Stimulated activated CD4-positive, alpha-beta T cell treated with anti-CD3 and anti-CD28 coated beads, Interleukin-4, amount 100 ng/mL, for 48 hours (primary cell): ENCODE data around the gene HOXC10.

Source experiments
- DNase-seq, 2 donors: peaks; one replicate each; pipeline ENCODE4 v3.0.0-alpha.2; 2020; ENCODE audit warnings: low read depth in 2 of 2

The HOXC10 gene

DNA sequence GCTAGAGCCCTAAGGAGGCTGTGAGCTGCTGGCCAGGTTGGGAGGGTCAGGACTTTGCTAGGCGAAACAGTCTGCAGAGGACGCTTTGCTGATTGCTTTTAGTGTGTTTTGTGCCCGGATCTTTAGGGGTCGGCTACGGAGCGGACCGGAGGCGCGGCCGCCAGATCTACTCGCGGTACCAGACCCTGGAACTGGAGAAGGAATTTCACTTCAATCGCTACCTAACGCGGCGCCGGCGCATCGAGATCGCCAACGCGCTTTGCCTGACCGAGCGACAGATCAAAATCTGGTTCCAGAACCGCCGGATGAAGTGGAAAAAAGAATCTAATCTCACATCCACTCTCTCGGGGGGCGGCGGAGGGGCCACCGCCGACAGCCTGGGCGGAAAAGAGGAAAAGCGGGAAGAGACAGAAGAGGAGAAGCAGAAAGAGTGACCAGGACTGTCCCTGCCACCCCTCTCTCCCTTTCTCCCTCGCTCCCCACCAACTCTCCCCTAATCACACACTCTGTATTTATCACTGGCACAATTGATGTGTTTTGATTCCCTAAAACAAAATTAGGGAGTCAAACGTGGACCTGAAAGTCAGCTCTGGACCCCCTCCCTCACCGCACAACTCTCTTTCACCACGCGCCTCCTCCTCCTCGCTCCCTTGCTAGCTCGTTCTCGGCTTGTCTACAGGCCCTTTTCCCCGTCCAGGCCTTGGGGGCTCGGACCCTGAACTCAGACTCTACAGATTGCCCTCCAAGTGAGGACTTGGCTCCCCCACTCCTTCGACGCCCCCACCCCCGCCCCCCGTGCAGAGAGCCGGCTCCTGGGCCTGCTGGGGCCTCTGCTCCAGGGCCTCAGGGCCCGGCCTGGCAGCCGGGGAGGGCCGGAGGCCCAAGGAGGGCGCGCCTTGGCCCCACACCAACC lies 44.8 kb downstream of the HOXC10 start:
- DNase-seq = no peak

DNA sequence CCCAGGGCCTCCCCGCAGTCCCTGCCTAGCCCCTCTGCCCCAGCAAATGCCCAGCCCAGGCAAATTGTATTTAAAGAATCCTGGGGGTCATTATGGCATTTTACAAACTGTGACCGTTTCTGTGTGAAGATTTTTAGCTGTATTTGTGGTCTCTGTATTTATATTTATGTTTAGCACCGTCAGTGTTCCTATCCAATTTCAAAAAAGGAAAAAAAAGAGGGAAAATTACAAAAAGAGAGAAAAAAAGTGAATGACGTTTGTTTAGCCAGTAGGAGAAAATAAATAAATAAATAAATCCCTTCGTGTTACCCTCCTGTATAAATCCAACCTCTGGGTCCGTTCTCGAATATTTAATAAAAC lies 45.5 kb downstream of the HOXC10 start:
- no peak for DNase-seq

DNA sequence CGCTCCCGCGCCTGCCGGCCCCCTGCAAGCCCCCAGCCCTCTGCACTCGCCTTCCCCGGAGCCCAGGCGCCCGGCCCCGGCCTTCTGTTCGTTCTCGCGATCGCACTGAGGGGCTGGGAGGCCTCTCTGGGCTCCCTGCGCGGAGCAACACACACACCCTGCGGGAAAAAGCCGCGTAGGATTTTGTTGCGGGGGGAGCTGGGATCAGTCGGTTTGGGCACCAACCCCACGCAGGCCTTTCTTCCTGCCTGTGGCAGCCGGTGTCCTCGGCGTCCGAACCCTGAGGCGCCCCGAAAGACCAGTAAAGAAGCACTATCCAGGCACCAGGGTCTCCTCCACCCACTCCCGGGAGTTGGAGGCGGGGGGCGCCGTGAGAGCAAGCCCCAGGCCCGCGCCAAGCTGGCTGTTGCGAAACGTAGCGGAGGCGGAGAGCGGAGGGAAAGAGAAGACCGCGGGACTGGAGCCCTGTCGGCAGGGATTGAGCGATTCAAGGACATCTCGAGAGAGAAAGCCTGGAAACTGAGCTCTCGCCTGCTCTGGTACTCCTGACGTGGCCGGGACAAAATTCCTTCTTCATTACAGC lies 46.0 kb downstream of the HOXC10 start:
- DNase-seq = no peak

DNA sequence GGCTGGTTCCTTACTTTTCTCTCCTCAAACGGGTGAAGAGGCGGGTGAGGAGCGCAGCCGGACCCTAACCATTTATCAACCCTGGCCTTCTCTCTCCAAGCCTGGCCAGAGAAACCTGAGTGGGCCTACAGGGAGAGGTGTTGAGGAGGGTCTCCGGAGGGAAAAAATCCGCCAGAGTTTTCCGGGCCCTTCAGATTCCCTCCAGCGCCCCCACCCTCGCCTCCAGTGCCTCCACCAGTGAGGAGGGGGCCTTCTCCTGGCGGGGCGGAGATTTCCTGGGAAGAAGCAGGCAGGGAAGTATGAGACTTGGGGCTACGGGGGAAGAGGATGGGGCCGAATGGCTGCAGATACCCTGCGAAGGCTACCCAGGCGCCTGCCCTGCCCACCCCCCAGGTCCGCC lies 46.5 kb downstream of the HOXC10 start:
- DNase-seq = no peak

DNA sequence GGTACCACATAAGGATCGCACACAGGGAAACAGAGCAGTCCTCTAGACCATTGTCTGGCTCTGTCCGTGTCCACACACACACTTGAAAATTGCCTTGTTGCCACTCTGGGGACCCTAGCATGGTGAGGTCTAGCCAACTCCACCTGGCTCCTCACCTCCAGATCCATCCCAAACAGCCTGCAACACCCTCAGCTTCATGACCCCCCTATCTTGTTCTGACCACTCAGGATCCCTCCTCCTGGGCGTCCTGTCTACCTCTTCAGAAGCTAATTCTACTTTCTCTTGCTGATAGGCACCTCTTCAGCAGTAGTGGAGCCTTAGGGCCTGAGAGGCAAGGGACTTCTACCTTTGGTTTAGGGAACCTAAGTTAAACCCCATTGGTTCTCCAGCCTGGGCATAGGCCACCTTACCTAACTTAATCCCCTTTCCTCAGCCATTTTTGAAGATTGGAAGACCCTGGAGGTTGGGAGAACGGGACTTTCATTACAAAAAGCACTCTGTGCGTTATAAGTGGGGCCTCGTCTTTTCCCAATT lies 47.2 kb downstream of the HOXC10 start:
- no peak for DNase-seq

DNA sequence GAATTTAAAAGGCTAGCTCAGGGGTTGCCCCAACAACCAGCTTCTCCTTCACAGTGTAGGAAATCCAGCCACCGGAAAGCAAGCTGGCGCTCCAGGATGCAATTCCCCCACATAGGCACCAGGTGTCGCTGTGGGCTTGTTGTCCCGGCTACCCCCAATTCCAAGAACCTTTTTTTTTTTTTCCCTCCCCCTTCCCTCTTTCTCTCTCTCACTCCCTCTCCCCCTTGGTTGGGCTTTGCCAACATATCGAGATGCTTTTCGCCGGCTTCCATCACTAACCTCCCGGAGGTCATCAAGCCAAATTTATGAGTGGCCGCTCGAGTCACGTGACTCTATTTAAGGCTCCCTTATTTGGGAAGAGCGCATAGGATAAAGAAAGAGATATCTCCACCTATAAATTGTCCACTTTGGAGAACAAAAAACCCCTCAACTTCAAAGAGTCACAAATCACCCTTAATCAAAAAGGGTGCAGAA lies 47.7 kb downstream of the HOXC10 start, which contains the start of gene HOXC5:
HOXC5 (plus strand) TSS at position 424 of the 474 bp plus-strand sequence. CDS start 73 bp downstream, outside the sequence.
- DNase-seq = peak; percentile 40 to 51

DNA sequence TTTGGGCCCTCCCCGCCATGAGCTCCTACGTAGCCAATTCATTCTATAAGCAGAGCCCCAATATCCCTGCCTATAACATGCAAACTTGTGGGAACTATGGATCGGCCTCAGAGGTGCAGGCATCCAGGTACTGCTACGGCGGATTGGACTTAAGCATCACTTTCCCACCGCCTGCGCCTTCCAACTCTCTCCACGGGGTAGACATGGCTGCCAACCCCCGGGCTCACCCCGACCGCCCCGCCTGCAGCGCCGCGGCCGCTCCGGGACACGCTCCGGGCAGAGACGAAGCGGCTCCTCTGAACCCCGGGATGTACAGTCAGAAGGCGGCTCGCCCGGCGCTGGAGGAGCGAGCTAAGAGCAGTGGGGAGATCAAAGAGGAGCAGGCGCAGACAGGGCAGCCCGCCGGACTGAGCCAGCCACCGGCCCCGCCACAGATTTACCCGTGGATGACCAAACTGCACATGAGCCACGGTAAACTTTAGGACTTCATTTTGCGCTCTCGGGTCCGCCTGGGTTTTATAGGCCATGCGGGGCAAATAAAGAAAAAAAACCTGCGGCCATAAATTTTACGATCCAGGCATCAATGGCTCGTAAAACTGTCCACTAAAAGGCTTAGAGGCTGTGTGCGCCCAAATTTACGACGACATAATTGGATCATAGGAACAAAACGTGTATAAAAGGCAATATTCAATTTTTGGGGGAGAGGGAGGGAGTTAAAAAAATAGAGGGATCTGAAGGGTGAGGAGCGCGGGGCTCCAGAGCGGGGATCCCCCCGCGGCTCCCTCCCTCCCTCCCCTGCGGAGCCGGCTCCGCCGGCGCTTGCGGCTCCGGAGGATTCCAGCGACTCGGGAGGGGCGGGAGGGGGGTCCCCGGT lies 48.4 kb downstream of the HOXC10 start:
- DNase-seq = no peak

DNA sequence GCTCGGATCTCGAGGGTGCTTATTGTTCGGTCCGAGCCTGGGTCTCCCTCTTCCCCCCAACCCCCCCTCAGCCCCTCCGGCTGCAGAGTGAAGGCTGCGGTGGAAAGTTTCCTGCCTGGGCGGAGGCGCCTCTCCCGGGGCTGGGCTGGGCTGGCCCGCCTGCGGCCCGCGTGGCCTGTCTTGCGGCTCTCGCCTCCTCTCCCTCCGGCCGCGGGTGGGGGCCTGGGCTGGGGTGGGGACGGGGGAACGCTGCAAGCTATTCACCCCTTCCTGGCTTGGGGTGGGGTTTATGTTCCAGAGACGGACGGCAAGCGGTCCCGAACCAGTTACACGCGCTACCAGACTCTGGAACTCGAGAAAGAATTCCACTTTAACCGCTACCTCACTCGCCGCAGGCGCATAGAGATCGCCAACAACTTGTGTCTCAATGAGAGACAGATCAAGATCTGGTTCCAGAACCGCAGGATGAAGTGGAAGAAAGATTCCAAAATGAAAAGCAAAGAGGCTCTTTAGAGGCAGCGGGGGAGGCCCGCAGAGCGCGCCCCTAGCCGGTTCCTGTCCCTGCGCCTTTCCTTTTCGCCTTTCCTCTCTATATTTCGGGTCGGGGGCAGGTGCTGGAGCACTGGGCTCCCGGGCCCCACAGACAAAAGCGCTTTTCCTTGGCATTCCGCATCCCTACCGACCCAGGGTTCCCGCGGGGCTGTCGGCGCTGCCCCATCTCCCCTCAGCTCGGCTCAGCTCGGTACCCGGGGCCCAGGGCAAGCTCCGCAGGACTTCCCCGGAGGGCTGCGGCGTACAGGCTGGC lies 49.2 kb downstream of the HOXC10 start:
- DNase-seq = no peak

DNA sequence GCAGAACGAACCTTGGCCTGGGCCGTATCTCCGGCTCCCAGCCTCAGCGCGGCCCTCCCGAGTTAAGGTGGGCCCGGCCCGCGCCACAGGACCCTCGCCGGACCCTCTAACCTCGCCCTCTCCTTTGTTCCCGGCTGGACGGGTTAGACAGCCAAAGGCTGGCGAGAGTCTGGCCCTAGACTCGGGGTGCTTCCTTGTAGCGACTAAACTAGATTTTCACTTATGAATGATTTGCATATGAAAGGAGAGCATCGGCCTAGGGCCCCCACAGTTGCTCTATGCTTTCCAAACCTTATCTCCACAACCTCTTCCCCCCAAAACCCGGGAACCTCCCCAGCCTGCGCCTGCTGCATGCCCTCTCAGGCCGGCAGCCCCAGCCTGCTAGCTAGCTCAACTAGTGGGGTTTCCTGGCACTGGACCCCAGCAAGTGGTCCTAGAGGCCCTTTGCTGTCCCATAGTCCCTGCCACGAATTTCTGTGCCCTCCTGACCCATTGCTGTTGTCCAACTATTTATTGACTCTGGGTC lies 49.9 kb downstream of the HOXC10 start:
- no peak for DNase-seq

DNA sequence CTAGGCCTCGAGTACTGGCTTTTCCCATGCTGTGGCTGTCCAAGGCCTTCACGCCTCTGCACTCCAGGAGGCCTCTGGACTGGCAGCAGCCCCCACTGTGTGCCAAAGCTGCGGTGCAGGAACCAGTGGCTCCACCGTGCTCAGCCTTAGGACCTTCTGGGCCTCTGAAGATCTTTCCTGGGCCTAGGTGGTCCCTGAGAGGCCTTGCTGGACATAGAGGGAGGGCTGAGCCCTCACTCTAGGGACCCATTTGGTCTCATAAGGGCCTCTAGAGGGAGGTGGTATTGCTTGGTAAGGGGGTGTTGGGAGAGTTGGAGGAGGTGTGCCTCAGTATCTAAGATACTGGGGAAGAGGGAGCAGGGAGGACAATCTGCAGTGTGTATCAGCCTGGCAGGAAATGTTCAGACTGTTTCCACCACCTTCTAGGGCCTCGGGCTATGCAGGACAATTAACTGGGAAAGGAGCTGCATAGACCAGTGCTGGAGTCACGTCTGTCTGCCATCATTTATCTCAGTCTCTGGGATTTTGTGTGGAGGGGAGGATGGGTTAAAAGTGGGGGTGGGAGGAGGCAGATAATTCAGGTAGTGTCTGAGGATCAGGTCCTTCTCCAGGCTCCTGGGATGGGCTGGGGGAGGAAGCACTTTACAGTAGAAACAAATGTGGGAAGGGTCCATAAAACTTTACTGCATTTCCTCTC lies 50.8 kb downstream of the HOXC10 start:
- no peak for DNase-seq

DNA sequence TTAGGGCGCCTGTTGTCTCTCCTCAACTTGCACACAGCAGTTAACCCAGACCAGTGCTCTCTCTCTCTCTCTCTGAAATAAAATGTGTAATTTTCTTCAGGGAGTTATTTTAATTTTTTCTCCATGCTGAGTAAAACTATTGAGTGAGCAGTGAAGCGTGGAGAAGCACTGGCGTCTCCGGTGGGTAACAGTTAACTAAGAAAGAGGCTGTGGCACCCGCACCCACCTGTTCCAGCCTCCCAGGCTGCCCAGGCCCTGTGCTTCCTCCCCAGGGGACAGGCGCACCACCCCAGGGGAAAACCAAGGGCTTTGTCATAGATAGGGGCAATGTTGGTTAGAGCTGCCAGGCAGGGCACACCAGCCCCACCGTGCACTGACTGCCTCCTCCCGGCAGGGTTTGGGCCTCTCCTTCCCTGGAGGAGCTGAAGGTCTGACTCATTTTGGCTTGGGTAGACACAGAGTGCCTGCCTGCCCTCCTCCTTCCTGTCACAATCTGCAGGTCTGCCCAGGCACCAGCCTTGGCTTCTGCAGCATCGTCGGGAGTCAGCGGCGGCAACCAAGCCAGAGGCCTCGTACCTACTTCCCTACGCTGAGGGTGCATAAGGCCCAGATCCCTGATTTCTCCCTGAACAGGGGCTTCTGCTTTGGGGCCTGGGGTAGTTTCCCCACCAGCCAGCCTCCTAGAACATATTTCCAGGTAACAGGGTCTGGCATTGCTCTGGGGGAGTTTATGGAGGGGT lies 51.8 kb downstream of the HOXC10 start:
- no peak for DNase-seq

DNA sequence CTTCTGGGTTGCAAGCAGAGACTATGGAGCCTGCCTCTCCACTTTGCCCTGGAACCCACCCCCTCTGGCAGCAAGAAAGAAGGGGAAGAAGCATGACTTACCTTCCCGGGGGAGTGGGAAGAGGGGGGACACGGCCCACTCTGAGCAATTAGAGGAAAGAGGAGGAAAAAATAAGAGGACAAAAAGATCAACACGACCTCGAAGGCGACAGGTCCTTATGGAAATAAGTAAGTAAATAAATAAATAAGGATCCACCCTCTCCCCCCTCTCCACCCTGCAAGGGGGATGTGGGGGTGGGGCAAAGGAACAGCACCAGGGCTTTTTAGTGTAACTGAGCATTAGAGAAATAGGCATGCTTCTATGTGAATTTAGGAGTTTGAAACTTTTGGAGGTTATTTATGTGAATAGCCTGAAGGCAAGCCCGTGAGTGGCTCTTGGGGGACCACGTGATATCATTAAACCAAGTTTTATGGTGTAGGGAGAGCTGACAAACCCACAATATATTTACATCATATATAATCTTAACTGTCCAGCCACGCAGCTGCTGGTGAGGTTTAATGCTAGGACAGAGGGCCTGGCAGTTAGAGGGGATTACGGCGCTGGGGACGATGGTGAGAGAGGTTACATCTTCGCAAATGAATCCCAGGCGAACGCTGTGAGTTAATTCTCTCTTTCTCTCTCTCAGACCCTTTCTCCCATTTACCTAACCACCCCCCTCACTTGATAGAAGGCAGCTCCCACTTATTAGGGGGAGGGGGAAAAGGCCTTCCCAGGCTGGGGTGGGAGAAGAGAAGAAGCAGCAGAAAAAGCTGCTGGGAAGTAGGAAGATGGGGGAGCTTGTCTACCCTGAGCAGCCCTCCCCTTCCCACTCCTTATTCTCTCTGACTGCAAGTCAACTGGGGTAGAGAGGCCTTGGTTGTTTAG lies 52.7 kb downstream of the HOXC10 start:
- DNase-seq = no peak

DNA sequence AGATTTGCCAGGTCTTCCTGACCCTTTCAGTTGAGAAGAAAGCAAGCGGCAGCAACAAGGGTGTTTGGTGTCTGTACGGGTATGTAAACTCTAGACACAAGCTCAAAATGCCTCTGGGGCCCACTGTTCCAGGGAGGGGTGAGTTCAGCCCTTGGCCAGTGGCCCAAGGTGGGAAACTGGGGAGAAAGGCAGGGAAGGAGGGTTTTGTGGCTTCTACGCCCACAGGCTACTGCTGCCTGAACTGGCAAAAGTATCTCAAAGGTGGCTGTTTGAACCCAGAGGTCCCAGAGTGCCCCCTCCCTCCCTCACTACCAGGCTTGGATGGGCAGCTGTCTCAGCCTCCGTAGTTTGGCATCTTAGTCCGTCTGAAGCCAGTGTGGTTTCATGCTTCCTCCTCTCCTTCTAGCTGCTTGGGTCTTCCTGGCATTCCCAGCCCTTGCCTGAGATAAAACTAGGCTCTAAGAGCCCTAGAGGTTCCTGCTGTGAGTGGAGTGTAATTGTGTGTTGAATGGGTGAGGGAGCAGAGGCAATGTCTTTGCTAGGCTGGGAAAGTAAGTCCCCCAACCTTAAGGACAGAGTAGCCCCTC lies 53.4 kb downstream of the HOXC10 start:
- DNase-seq = no peak

DNA sequence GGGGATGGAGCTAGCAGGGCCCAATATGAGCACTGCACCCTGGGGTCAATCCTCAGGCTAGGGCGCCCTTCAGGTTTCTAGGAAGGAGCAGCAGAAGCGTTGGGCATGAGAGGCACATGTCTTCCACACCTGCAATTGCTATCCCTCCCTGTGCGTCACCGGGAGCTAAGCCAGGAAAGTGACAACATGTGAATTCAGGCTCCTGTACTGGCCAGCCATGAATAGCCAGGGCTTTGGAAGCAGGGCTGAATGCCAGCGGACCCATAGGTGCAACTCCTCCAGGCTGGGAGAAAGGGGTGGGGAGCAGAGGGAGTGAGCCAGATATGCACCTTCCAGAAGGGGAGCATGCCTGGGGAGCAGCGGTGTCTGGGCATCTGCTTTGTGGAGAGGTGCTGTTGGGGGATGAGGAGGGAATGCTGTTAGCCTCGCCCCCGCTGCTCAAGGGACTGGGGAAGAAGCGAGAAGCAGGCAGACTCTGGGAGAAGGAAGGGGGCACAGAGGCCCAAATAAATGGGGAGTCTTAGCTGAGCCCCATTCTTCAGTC lies 54.0 kb downstream of the HOXC10 start:
- no peak for DNase-seq

DNA sequence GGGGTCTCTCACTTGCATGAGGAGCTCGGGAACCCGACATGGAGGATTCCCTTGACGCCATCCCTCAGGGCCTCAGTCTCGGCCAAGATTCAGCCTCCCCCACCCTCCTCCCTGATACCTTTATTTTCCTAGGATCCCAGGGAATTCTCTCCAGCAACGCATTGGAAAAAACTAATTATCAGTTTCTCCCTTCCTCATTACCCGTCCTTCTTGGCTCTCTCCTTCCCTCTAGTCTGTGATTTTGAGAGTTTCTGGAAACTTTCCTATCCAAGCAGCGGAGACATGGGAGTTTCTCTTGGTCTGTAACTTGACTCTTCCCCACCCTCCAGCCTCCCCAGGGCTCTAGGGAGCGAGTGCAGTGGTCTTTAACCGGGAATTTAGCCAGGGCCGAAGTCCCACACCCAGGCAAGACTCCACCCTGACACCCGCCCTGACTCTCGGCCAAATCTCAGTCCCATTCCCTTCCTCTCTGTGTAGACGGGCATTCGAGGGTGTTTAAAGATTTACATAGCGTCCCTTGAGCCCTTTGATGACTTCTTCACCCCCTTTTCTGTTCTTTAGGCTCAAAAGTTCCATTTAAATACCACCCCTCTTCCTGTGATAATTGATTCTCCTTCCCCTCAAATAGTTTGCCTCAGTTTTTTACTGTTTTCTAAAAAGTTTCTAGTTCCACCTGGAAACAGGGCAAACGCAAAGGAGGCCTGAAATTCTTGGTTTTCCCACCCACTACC lies 54.6 kb downstream of the HOXC10 start:
- DNase-seq = no peak
